Amygdala (tissue), 56 donors: ENCODE data around the gene VAMP3.

Experiments
- DNase-seq, 56 donors: peaks; one replicate each; lab custom pipeline; 2025; lab: John Stamatoyannopoulos, UW

Gene VAMP3

GRCh38 chr1:7808253-7808844, 37.3 kb downstream of the VAMP3 start:
- DNase-seq, result no peak

GRCh38 chr1:7809742-7810141, 38.6 kb downstream of the VAMP3 start:
- no peak for DNase-seq

- DNase-seq, result no peak
These were observed 39.3 kb downstream of the VAMP3 start for GRCh38 chr1:7810395-7810794.

GRCh38 chr1:7811476-7811875, 40.4 kb downstream of the VAMP3 start:
- DNase-seq, result no peak

GRCh38 chr1:7813677-7814373, 42.7 kb downstream of the VAMP3 start:
- DNase-seq, result no peak

GRCh38 chr1:7821282-7821681, 50.2 kb downstream of the VAMP3 start:
- DNase-seq, result no peak

- no peak for DNase-seq
These were observed 53.6 kb downstream of the VAMP3 start for GRCh38 chr1:7824701-7825100.

- no peak for DNase-seq
These were observed 55.3 kb downstream of the VAMP3 start for GRCh38 chr1:7826363-7826762.

GRCh38 chr1:7827126-7827955, 56.2 kb downstream of the VAMP3 start:
- DNase-seq, result no peak
